ENCODE data around the gene CES4A.
"Not testable (repeated sequence)": the region's sequence is repeated elsewhere in the genome, so short reads cannot be mapped to it uniquely, and the experiment has no call there.

The CES4A gene

DNA sequence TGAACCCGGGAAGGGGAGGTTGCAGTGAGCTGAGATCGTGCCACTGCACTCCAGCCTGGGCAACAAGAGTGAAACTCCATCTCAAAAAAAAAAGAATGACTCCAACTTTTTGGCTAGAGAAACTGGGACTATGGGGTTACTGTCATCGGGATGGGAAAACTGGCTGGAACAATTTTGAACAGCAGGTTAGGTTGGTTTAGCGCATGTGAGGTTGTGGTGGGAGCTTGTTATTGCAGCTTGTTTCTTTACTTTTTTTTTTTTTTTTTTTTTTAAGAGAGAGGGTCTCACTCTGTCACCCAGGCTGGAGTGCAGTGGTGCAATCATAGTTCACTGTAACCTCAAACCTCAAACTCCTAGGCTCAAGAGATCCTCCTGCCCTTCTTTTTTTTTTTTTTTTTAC is 53.1 kb downstream of the CES4A start:
- H3K36me3 Mint-ChIP-seq, result peaks cover 49% of the 10 kb centered on the region
- CTCF ChIA-PET, result interaction anchor here (0.7 to 1.4 kb wide), 3 partner anchors 10 to 94 kb away, joined by 3 to 5 read pairs (median 4); no protein-coding TSS in a partner anchor
- not testable (repeated sequence) for H3K27me3 Mint-ChIP-seq

DNA sequence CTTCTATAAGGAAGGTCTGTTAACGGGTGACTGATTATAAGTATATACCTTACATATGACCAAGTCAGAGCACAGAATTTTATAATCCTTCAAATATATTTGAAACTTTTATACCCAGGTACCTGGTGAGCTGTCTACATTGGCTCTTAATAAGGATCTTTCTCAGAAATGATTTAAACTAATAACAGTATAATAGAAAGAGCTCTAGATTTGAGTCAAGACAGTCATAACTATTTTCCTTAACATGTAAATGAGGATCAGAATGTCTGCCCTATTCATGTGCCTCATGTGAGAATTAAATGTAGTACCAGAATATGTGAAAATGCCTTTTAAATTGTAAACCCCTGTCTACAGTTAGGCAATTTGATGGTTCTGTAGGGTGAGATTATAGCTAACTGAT is 55.0 kb downstream of the CES4A start:
- DNase-seq, result no peak
- peaks cover 54% of the 10 kb centered on the region for H3K36me3 Mint-ChIP-seq
- H3K27ac Mint-ChIP-seq, result no peak overlapping the region
- no peaks in the 10 kb centered on the region for H3K27me3 Mint-ChIP-seq
- no peak overlapping the region for H3K4me3 Mint-ChIP-seq
- CTCF ChIA-PET, result interaction anchor here (1.0 to 1.7 kb wide), 4 partner anchors 10 to 28 kb away, joined by 3 to 4 read pairs (median 3); no protein-coding TSS in a partner anchor
- peaks cover 40% of the 10 kb centered on the region for H3K4me1 Mint-ChIP-seq
- no peaks in the 10 kb centered on the region for H3K9me3 Mint-ChIP-seq

More for the DNA sequence above, 53.1 kb downstream of the CES4A start:
- not testable (repeated sequence) for H3K9me3 Mint-ChIP-seq, DNase-seq, H3K27ac Mint-ChIP-seq, H3K4me3 Mint-ChIP-seq
- H3K4me1 Mint-ChIP-seq, result peaks cover 36% of the 10 kb centered on the region

DNA sequence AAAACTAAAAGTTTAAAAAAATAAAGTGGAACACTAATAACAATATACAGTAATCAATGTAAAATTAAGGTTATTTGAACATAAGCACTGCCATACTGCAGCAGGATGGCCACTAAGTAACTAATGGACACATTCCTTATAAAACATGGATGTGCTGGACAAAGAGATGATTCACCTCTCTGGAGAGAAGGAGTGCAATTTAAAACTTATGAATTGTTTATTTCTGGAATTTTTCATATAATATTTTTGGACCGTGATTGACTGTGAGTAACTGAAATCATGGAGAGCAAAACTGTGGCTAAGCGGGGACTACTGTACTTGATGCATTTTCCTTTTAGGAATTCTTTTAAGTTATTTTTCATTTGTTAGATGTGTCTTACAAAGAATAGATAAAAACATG is 62.4 kb downstream of the CES4A start:
- Mint-ChIP-seq H3K4me1 (peaks cover 50% of the 10 kb centered on the region), H3K27me3 (no peaks in the 10 kb centered on the region), H3K9me3 (no peaks in the 10 kb centered on the region), H3K4me3 (no peak overlapping the region), H3K27ac (no peak overlapping the region), H3K36me3 (peaks cover 30% of the 10 kb centered on the region)
- DNase-seq, result no peak
- CTCF ChIA-PET, result no interaction called here

DNA sequence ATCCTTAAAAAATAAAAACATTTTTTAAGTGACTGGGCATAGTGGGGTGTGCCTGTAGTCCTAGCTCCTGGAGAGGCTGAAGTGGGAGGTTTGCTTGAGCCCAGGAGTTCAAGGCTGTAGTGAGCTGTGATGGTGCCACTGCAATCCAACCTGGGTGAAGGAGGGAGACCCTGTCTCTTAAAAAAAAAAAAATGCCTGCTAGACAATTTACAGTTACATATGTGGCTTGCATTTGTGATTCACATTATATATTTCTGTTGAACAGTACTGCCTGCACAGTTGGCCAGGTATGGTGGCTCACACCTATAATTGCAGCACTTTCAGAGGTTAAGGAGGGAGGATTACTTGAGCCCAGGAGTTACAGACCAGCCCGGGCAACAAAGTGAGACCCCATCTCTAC is 64.0 kb downstream of the CES4A start:
- peaks cover 27% of the 10 kb centered on the region for H3K36me3 Mint-ChIP-seq
- H3K9me3 Mint-ChIP-seq, result no peaks in the 10 kb centered on the region
- H3K27me3 Mint-ChIP-seq, result no peaks in the 10 kb centered on the region
- peak overlapping the region; percentile 52 for H3K4me3 Mint-ChIP-seq
- peaks cover 49% of the 10 kb centered on the region for H3K4me1 Mint-ChIP-seq
- no peak for DNase-seq
- peak overlapping the region; percentile 90 for H3K27ac Mint-ChIP-seq
- CTCF ChIA-PET, result interaction anchor here (1.2 to 1.5 kb wide), 2 partner anchors 22 to 34 kb away, joined by 3 to 8 read pairs; no protein-coding TSS in a partner anchor

DNA sequence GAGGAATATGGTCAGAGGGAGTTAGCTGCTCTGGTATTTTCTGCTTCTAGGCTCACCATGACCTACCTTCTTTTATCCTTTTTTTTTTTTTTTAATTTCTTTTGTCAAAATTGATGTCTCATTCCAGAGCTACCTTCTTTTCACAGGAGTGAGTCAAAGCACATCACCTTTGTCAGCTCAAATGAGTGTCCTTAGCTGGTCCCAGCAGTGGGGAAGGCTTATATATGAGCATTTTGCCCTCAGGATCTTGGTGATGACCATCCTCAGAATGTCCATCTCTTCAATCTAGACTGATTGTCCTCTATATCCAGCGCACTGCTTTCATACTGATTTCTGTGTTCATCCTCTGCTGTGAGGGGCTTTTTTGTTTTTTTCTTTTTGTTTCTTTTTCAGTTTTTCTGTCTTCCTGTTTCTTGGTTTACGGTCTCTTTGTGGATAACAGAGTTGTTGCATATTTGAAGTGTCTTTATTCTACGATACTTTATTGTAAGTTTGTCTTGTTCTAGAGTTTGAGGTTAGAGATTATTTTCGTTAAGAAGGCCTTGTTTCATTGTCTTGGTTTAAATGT is 65.5 kb downstream of the CES4A start:
- DNase-seq, result no peak
- H3K4me3 Mint-ChIP-seq, result peak overlapping the region; percentile 52

DNA sequence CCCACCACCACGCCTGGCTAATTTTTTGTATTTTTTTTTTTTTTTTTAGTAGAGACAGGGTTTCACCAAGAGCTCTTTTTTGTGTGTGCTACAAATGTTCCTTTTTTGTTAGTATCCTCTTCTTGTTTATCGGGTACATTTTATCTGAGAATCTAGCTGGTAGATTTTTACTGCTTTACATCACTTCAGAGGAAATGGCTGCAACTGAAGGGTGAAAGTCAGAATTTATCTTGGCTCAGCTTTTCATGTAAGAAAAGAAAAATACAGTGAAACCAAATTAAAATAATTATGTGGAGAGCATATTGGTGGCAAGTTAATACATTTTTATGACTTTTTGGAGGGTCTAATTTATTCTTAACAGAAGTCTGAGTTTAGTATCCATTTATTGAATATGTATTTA is 66.5 kb downstream of the CES4A start:
- Mint-ChIP-seq H3K9me3 (no peaks in the 10 kb centered on the region), H3K36me3 (peaks cover 39% of the 10 kb centered on the region), H3K4me1 (peaks cover 60% of the 10 kb centered on the region), H3K27me3 (no peaks in the 10 kb centered on the region), H3K27ac (peak overlapping the region; percentile 90), H3K4me3 (peak overlapping the region; percentile 52)
- no peak for DNase-seq
- CTCF ChIA-PET, result interaction anchor here (0.9 to 1.5 kb wide), 4 partner anchors 37 to 100 kb away, joined by 3 read pairs; no protein-coding TSS in a partner anchor

More for the DNA sequence above, 65.5 kb downstream of the CES4A start:
- Mint-ChIP-seq H3K9me3 (no peaks in the 10 kb centered on the region), H3K27me3 (no peaks in the 10 kb centered on the region), H3K36me3 (peaks cover 31% of the 10 kb centered on the region), H3K4me1 (peaks cover 56% of the 10 kb centered on the region), H3K27ac (peak overlapping the region; percentile 90)
- CTCF ChIA-PET, result interaction anchor here (0.7 to 1.5 kb wide), 4 partner anchors 10 to 101 kb away, joined by 3 to 8 read pairs (median 4); no protein-coding TSS in a partner anchor

DNA sequence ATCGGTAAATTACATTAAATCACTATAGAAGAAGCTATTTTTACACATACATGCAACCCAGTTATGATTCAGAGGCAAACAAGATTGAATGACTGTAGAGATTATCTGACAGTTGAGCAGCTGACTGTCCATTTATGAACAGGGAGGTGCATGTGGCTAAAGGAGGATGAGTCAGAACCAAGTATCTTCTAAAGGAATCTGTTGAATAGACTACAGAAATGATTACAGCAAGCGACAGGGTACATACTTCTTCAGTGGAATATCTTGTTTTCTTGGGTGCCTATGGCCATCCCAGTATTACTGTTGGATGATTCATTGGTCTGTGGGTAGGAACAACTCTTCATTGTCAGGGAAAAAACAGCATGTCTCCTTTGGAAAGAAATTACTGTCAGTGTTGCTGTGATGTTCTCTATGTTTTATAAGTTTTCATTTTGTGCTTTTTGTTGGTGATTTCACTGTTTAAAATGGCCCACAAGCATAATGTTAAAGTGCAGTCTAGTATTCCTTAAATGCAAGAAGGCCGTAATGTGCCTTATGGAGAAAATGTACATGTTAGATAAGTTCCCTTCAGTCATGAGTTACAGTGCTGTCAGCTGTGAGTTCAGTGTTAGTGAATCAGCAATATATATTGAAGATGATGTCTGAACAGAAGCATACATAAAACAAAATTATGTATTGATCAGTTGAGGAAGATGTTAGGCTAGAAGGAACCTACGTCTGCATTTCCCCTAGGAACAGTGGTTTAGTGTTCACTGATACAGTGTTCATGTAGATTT is 67.5 kb downstream of the CES4A start:
- Mint-ChIP-seq H3K9me3 (no peaks in the 10 kb centered on the region), H3K27me3 (no peaks in the 10 kb centered on the region), H3K4me1 (peaks cover 57% of the 10 kb centered on the region), H3K4me3 (no peak overlapping the region), H3K27ac (peak overlapping the region; percentile 82), H3K36me3 (peaks cover 48% of the 10 kb centered on the region)
- no peak for DNase-seq
- CTCF ChIA-PET, result interaction anchor here (0.9 to 1.5 kb wide), 3 partner anchors 10 to 99 kb away, joined by 3 read pairs; no protein-coding TSS in a partner anchor

Measured in activated naive CD4-positive, alpha-beta T cell treated with anti-CD3 and anti-CD28 coated beads, Interleukin-2, amount 10 ng/mL, durations not matched to agents 7 days and 5 days (primary cell).